ENCODE measurements around the gene ANO2.
"Not testable (repeated sequence)": the region's sequence is repeated elsewhere in the genome, so short reads cannot be mapped to it uniquely, and the experiment has no call there.

Gene ANO2

DNA sequence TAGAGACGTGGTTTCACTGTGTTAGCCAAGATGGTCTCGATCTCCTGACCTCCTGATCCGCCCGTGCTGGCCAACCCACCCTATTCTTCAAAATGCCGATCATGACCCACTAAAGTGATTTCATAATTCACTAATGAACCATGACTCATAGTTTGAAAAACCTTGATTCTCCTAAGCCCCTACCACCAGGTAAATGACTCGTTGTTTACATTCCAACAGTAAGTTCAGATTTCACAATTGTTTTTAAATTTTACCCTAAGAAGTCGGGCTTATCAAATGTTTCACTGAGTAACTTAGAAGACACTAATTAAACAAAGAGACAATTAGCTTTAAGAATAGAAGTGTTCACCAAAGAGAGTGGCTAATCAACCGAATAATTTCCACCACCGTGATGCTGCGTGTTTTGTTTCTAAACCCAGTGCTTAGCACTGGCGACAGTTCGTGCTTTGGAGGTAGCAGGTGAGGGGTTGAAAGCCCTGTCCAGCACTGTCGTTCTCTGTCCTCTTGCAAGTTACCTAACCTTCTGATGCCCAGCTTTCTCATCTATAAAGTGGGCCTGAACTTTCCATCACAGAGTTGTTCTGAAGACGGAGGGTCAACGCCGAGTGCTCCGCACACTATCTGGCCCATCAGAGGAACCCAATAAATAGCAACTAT is 376.6 kb downstream of the ANO2 start:
- no peak for DNase-seq

DNA sequence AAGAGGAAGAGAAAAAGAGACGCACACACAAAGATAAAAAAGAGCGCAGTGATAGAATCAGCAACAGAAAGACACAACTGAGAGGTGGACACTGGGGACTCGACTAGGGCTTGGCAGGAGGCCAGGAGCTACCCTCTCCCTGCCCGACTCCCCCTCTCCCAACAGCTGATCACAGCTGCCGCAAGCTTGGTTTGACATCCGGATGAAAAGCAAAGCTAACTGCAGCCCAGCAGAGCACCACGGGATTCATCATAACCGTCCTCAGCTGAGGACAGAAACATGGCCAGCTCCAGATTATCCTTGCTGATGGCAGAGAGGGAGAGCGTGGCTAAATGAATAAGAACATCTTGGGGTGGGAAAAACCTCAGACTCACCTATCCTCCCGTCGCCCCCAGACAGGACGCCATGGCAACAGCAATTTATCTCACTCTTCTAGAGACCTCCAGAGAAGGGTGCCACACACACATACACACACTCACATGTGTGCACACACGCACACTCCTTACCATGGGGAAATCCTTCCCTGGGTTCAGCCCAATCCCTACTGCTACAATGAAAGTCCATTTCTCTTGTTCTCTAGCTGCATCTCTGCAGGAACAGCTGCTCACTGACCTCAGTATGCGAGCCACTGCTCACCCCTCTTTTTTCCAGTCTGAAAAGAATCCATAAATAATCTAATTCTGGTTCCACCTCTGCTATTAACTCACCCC is 377.9 kb downstream of the ANO2 start:
- DNase-seq = no peak

DNA sequence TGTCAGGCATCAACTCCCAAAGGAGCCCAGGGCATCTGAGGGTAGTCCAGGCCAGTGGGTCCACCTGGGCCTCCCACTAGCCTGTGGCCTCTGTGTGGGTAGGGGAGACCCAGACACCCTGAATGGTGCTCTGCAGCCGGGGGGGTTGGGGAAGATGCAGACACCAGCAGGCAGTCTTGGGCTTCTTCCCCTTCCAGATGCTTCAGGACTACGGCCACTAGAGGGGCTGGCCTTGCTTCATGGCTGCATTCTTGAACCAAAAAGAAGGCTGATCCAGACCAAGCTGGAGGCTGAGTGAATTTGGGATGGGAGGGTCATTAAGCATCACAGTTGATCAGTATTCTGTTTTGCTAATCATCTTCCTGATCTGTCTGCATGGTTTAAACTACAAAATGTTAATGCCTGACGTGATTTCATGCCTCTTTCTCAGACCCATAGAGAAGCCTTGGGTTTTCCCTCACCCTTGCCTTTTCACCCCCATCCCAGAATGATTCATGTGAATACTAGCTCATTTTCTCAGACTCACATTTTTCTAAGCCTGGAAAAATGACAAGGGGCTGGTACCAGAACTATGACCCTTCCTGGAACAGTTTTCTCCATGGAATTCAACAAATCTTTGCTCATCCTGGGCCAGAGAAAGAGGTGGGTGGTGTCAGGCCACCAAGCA is 379.0 kb downstream of the ANO2 start:
- no peak for DNase-seq

DNA sequence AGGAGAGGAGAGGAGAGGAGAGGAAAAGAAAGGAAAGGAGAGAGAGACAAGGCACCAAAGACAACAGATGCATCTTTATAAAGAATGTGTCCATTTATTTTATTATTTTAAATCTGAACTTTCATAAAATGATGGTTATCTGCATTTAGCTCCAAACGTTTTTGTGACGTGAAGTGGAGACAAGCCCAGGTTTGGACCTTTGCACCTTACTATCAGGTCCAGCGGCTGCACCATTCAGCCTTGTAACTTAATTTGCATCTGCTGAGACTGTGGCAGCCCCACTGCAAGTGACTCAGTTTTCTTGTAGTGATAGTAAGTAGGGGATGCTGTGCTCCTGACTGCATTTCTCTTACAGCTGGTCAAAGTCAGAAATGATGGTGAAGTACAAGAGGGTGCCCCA is 382.5 kb downstream of the ANO2 start:
- DNase-seq = no peak

DNA sequence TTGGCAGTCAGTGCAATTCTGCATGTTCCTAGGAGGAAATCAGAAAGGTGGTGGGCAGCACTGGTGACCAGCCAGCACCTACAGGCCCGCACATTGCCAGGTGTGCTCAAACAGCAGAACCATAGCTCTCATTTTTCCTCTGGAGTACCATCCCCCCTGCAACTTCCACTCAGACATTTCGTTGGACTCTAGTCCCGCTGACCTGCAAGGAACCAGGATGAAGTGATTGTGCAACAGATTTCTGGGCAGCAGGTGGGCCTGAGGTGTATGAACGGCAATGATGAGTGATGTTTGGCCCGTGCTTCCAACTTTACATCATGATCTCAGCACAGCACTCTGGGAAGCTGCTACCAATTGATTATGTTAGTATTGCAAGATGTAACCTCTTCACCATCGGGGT is 383.2 kb downstream of the ANO2 start:
- DNase-seq = no peak

DNA sequence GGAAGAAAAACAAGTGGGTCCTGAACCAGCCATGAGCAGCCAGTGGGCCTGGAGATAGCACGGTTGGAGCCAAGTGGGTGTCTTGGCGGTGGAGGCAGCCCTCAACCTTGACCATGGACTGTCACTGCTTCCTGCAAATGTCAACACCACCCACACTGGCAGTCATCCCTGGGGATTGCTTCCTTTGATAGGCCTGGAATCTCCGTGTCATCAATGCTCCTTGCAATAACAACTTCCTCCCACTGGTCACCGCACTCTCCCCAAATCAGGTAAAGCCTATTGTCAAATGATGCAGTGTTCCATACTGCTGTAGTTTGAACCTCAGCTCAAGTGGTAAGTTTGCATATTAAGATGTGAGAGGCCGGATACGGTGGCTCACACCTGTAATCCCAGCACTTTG is 384.0 kb downstream of the ANO2 start:
- no peak for DNase-seq

DNA sequence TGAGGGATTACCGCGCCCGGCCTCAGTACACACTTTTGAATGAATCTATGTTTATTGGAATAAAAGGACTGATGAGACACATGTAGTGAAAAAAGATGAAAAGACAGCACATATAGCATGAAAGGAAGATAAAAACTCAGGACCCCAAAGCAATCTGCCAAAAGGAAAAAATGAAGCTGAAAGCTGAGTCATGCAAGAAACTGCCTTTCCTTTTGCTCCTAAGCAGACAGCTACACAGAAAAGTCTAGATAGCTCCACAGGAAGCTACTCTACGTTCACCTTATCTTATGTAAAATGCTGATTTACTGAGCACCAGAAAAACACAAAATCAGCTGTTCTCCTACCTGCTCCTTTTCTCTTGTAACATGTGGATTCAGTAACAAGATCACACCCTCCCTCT is 384.8 kb downstream of the ANO2 start:
- no peak for DNase-seq

DNA sequence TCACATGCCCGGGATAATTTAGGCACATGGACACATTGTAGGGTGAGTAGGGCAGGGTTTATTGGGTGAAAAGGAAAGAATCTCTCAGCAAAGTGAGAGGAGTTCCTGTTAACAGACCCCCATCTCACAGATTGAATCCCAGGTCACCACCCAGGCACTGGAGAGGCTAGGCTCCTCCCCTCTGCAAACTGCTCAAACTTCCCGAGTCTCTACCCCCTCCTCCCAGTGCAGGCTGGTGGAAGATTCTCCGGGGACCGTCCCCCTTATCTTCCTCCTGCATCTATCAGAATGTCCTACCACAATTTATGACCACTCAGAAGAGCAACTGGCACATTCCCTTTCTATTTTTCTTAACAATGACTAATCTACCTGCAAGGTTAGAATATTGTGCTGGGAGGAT is 387.2 kb downstream of the ANO2 start:
- no peak for DNase-seq

DNA sequence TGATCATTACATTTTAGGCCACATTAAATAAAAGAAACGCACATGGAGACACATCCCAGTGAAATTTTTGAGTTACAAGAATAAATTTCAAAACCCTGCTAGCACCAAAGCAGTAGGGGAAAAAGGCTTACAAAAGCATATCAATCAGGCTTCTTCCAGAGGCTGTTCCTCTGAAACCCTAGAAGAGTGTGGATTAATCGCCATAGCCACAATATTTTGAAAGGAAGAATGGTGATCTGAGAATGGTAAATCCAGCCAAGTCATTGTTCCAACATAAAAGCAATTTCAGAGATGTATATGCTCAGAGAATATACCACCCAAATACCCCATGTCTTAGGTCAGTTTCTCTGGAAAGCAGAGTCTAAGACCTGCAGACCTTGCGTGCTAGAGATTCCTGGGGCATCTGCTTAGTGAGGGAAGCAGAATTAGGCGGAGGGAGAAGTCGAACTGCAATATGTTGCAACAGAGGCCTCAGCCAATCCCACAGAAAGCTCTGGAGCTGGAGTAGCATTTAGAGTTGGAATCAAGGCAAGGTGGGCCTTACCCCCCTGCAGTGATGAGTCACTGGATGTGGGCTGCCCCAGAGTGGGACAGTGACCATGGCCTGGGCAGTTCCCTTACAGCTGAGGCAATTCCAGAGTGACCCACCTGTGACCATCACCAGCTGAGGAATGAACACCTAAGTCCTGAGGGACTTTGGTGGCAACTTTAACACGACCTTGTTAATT is 387.9 kb downstream of the ANO2 start:
- no peak for DNase-seq

DNA sequence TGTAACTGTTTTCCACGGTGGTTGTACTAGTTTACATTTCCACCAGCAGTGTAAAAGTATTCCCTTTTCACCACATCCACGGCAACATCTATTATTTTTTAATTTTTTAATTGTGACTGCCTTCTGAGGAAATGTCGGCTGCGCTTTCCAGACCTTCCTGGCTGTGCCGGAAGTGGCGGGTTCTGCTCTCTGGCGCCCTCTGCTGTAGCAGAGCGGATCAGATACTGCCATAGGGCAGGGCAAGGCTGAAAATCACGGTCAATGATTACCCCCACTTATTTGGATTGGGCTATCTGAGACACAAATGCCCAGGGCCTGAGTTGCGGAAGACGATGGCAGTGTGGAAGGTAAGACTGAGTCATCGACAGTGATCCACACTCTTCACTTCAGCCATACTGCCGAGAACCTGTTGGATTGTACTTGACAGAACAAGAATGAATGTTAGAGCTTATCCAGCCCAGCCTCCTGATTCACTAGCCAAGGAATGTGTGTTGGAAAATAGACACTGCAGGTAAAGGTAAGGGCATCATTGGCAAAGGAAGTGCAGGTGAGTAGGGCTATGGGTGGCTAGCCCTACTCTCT is 388.9 kb downstream of the ANO2 start:
- no peak for DNase-seq

DNA sequence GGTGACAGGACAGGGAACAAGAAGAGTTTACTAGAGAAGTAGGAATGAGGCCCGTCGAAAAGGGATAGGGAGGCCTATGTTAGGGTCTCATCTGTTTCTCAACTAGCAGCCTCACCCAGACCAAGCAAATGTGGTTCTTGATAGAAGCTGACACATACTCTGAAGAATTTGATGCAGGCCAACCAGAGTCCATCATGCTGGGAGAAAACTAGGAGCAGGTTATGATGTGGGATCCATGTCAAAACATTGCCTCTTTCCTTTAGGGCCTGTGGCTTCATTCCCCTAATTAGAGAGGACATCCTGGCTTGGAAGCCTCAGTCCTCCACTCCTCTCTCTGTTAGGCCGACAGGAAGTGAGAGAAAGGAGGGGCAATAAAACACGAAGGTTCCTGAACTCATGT is 390.3 kb downstream of the ANO2 start:
- no peak for DNase-seq

DNA sequence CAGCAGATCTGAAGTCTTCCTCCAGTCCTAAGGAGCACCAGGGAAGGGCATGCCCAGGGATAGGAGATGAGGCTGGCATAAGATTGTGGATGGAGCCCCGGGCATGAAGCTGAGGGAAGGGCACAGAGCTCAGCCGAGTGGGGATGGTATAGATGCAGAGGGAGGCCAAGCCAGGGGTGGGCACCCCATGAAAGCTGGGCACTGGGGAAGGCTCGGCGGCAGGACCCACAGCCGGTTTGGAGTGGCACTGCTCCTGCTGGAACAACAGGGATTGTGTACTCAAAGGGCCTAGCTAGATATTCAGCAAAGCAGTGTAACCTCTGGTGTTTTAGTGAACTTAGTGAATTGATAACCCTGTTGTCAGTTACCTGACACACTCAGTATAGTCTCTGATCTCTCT is 396.0 kb downstream of the ANO2 start:
- DNase-seq = no peak

DNA sequence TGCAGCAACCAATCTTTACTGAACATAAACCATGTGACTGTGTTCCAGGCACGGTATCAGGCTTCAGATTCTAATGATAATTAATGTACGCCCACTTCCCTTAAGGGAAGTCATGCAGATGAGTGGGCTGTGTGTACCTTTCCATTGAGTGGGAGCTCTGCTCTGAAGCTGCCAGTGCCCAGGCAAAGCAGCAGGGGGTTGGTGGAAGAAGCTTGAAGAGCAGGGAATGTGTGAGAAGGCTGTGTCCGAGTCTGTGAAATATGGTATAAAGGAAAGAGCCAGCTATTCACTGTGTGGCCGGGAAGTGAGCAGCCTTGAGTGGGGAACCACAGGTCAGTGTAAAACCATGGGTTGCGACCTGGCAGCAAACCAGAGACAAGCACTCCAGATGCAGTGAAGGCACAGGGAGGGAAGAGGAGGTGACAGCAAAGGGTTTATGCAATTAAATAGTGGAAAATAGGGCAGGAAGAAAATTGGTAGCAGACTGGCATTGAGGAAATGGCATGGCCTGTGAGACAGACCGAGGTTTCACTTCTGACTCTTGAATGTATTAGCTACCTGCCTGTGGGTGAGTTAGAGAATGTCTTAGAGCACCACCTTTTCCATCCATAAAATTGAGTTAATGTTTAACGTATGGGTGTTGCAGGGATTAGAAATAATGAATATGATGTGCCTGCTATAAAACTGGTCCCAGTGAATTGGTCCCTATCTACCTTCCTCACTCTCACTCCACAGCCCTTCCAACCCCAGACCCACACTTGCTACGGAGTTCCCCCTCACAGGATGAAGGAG is 396.7 kb downstream of the ANO2 start:
- no peak for DNase-seq

DNA sequence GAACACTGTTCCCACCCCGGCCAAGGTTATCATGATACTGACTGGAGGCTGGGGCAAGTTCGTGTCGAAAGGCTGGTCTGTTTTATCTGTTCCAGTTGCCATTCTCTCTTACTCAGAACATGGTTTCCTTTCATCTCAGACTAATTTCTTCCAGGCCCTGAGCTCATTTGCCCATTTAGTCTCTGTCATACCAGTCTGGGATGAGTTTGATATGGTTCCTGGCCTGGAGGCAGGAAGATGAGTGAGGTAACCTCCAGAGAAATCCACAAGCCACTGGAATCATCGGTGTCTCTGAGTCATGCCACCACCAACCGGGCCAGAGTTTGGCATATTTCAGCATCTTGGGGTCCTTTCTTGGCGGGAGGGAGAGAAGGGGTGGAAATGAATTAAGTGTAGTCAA is 398.4 kb downstream of the ANO2 start:
- DNase-seq = no peak

DNA sequence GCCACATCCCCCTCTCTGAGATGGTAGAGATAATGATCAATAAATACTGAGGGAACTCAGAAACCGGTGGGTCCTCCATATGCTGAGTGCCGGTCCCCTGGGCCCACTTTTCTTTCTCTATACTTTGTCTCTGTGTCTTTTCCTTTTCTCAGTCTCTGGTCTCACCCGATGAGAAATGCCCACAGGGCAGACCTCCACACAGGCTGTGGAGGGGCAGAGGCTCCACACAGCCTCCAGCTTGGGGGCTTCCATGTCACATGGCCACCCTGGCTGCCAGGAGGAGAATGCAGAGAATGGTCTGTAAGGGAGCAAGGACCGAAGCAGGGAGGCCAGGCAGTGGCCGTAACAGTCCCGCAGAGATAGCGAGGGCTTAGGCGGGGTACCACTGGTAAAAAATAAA is 407.3 kb downstream of the ANO2 start:
- no peak for DNase-seq

DNA sequence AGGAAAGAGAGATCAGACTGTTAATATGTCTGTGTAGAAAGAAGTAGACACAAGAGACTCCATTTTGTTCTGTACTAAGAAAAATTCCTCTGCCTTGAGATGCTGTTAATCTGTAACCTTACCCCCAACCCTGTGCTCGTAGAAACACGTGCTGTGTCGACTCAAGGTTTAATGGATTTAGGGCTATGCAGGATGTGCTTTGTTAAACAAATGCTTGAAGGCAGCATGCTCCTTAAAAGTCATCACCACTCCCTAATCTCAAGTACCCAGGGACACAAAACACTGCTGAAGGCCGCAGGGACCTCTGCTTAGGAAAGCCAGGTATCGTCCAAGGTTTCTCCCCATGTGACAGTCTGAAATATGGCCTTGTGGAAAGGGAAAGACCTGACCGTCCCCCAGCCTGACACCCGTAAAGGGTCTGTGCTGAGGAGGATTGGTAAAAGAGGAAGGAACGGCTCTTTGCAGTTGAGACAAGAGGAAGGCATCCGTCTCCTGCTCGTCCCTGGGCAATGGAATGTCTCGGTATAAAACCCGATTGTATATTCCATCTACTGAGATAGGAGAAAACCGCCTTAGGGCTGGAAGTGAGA is 407.9 kb downstream of the ANO2 start:
- not testable (repeated sequence) for DNase-seq

DNA sequence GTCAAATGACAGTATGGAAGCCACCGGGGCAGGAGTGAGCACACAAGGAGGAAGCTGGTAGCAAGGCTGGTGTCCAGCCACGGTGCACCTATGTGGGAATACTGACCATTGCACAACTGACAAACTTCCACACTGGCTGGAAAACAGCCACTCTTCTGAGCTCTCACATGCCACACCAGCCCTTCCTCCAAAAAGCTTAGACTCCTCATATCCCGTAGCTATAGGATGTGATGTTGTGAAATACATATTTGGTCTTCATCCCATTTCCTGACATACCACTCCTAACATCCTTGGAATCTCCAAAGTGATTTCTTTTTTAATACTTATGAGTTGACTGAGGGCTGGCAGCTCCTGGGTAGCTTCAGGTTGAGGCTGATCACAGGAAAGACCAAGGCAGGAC is 409.5 kb downstream of the ANO2 start:
- DNase-seq = no peak

DNA sequence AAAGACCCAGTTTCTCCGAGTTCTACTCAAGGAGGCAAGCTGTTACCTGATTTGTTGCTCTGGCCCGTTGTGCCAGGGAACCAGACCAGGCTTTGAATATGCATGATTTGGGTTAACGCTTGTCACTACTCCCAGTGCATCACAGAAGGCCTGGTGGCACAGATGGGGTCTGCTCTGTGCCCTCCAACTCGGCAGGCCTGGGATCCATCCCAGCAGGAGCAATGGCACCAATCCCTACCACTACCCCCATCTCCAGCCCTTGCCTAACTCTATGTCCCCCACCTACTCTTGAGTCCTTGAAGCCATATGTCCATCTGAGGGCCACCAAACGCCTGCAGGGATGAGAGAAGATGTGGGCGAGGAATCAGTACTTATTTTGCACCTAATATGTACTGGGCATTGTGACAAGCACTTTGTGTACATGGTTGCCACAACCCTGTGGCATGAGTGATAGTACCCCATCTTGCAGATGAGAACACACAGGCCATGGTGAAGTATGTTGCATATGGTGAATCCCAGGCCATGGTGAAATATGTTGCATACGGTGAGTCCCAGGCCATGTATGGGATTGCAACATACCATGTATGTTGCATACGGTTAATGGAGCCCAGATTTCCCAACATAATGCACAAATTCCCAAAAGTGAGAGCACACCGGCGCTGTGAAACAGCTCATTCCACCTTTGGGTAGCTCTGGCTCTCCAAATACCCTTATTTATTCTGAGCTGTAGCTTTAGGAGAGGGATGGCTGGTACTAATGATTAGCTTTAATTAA is 410.4 kb downstream of the ANO2 start:
- no peak for DNase-seq

DNA sequence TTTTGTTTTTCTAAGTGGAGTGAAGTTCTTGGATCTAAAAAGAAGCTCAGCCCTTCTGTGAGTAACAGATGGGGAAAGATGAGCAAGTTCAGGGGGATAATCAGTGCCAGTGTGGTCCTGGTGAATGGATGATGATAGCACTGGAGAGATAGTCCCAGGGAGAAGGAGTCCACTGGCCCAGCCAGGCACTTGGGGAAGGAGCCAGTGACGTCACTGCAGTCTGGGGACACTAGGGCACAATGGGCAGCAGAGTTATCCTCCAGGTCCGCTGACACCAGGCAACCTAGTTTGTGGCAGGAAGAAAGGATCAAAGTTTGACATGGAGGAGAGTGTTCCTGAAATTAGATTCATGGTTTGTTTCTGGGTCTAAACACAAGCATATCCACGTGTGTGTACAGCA is 411.7 kb downstream of the ANO2 start:
- DNase-seq = no peak

DNA sequence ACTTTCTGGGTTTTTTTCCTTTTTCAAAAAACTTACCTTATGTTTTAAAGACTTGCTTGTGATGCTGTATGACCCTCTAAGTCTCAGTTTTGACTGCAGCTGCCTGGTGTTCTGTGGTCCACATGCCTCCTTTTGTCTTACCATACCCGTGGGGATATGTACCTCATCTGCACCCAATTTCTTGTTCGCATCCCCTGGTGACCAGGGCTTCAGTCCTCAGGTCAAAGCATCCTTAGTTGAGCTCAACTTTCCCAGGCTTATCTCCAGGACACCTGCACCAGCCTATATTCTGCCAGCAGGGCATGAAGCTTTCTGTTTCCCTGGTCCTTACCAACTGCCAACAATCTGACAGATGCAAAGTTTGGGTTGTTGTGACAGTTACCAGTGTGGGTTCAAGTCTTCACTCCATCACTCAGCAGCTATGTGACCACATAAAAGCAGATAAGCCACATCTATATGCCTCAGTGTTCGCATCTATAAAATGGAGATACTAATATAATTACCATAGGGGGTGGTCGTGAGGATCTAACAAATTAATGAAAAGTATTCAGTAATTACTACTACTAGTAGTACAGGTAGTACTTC is 419.2 kb downstream of the ANO2 start:
- no peak for DNase-seq

All from cortex of kidney (tissue), 1 donor.